GM18507 (cell line): ENCODE results near the gene ATP6V1A.
"Not testable (repeated sequence)": the region's sequence is repeated elsewhere in the genome, so short reads cannot be mapped to it uniquely, and the experiment has no call there.

Experiments used
- DNase-seq: peaks from one replicate; pipeline ENCODE4 v3.0.0; 2011; ENCODE audit warnings: low read depth; ENCODE audit not compliant: insufficient read length; ENCODE audit errors: extremely low spot score
- FAIRE-seq: peaks from 2 replicates; lab custom pipeline; 2011; peaks lifted over from hg19 to GRCh38; lab: Jason Lieb, UNC

The ATP6V1A gene

DNA sequence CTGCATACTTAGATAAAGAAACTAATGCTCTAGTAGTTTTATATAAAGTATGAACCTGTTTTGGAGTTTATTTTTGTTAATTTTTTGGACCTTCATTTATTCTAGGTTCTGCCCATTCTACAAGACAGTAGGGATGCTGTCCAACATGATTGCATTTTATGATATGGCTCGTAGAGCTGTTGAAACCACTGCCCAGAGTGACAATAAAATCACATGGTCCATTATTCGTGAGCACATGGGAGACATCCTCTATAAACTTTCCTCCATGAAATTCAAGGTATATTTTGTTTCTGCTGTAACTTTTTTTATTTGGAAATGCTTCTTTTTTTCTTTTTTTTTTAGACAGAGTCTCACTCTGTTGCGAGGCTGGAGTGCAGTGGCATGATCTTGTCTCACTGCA lies 58.4 kb downstream of the ATP6V1A start:
- DNase-seq (no peak), FAIRE-seq (peak; percentile 49)

DNA sequence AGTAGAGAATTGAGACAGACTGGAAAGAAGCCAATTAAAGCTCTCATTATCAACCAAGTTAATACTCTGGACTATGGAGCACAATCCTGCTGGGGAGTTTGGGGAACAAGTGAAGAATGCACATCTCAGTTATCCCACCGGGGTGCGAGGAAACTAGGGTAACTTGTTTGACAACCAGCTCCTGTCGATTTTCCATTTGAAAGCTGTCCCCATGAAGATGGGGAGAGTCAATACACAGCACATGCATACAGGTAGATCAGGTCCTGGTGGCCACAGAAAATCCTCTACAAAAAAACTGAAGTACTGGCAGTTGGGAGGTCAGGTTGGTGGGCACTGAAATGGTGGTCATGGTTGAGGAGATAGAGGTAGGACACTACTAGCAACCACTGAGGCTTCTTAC lies 66.0 kb downstream of the ATP6V1A start:
- FAIRE-seq (no peak), DNase-seq (no peak)

DNA sequence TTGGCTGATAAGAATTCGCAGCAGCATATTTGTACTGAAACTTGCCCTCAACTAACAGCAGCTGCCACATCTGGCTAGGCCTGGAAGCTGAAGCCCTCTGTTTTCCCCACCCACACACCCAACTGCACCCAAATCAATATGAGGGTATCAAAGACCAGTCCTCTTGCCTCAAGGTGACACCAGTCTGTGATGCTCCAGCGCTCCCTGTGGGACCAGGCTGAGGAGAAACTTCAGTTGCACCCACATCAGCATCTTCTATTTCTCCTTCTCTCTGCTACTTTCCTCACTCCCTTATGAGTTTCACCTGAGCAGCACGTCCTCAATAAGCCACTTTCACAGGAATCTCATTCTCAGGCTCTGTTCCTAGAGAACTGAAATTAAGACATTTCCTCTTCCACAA lies 73.0 kb downstream of the ATP6V1A start:
- DNase-seq (no peak), FAIRE-seq (no peak)

DNA sequence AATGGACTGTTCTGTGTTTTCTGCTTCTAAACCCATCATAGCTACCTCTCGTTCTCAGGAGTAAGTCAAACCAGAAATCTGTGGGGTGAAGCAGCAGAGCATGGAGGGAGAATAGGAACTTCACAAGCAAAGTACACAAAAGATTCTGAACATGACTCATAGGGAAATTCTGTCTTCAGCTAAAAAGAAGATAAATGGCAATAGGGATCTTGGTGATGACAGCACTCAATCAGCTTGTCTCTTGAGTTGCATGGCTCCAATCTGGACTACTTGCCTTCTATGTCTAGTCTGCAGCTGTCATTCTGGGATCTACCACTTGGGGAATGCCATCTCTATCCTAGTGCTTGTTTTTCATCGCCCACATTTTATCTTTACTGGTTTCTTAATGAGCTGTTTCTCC lies 78.3 kb downstream of the ATP6V1A start:
- FAIRE-seq (peak; percentile 92), DNase-seq (peak; percentile 36)

DNA sequence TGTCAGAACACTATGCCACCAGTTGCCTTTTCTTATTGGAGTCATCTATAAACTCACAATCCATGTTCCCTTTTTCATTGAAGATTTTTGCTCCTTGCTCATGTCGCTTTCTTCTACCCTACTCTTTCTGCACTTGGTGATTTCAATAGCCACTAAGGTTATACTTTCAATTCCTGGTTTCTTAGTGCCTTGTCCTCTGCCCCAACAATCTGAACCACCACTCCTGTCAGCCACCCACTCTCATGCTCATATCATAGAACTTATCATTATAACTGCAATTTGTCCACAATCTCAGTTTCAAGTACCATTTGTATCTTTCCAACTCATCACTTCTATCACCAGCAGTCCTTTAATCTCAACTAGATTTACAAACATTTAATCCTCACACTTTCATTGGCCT lies 81.8 kb downstream of the ATP6V1A start:
- FAIRE-seq (peak; percentile 72), DNase-seq (no peak)

DNA sequence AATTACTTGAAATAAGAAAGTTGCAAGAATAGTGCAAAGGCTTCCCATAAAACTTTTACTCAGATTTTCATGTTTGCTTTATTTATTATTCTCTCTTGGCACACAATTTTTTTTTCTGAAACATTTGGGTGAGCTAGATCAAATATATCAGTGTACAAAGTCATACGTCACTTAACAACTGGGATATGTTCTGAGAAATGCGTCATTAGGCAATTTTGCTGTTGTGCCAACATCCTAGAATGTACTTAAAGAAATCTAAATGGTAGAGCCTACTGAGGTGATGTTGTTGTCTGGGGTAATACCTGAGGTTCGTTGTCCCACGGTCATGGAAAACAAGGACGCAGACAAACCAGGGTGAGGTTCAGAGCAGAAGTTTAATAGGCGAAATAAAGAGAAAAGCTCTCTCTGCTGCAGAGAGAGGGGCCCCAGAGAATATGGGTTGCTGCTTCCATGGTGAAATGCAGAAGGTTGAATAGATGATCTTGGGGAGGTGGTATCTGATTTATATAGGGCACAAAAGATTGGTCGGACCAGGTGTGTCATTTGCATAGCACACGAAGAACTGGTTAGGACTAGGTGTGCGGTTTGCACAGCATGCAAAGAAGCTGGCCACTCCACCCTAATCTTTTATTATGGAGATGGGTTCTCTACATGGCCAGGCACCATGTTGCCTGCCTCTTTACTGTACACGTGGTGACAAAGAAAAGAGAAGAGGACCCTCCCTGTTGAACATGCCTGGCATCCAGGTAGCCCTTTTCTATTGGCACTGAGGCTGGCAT lies 82.9 kb downstream of the ATP6V1A start:
- no peak for FAIRE-seq

DNA sequence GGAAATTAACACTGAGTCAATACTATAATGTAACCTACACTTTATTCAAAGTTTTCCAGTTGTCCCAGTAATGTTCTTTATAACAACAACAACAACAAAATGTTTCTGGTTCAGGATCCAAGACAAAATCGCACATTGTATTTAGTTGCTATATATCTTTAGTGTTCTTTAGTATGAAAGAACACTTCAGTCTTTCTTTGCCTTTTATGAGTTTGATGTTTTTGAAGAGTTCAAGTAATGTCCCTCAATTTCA lies 84.2 kb downstream of the ATP6V1A start:
- no peak for DNase-seq
- FAIRE-seq, result no peak

More for the DNA sequence above, 82.9 kb downstream of the ATP6V1A start:
- no peak for DNase-seq

DNA sequence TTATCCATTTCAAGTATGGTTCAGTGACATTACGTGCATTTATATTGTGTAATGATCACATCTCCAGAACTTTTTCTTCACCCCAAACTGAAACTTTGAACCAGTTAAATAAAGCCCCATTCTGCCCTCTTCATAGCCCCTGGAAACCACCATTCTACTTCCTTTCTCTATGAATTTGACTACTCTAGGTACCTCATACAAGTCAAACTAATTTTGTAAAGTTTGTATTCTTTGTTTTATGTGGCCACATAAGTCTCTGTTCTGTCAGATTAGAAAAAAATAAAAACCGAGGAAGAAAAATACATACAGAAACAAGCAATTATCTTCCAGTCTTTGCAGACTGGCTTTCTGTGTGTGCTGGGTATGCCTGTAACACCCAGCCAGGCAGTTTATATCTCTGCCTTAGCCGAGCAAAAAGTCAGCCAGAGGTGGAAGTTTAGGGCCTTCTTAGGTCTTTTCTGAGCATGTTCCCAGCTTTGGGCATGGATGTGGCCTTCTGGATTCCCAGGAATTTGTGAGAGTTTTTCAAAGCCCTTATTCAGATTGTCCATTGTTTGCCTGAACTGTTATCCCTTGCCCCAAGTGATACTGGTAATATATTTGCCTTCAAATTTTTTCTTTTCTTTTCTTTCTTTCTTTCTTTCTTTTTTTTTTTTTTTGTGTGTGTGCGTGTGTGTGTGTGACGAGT lies 85.8 kb downstream of the ATP6V1A start:
- DNase-seq (no peak), FAIRE-seq (peak; percentile 70)

DNA sequence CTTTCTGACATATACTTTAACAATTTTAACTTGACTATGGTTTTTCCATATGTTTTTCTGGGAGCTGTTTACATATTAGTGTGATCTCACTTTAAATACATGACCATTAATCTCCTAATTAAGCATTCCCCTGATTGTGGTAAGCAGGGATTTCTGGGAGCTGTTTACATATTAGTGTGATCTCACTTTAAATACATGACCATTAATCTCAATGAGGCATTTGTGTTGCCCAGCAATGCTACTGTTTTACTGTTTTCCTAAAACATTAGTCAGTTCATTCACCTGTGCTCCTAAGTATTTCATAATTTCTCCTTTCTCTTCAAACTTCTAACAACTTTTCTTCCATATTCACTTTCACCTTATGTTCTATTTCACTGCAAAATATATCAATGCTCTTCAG lies 88.1 kb downstream of the ATP6V1A start:
- DNase-seq (no peak), FAIRE-seq (no peak)

DNA sequence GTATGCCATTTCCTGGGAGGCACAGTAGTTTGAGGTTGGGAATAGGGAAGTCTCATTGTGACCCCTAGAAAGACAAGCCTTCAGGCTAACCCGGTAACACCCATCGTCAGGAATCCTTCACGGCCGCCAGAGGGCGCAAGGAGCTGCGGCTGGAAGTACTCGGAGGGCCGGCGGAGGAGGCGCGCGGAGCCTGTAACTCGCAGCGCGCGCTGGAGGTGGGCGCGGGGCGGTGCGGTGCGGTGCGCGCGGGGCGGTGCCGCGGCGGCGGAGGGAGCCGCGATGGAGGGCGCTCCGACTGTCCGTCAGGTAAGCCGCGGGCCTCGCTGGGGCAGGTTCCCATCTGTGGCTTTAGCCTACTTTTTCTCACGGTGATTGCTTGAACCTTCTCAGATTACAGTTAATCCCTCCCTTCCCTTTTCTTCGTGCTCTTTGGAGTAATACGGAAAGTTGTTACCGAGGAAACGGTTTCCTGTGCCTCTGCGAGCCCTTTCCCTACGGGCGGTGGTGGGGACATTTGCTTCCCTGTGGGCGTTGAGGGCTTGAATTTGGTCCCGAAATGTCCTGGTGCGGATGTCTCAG lies 91.9 kb downstream of the ATP6V1A start, which contains the start of gene GRAMD1C:
Gene GRAMD1C (plus strand): TSS at position 158 of the 579 bp plus-strand sequence. CDS start 122 bp downstream, at position 280.
- DNase-seq, result peak; percentile 70
- peak; percentile 79 for FAIRE-seq

DNA sequence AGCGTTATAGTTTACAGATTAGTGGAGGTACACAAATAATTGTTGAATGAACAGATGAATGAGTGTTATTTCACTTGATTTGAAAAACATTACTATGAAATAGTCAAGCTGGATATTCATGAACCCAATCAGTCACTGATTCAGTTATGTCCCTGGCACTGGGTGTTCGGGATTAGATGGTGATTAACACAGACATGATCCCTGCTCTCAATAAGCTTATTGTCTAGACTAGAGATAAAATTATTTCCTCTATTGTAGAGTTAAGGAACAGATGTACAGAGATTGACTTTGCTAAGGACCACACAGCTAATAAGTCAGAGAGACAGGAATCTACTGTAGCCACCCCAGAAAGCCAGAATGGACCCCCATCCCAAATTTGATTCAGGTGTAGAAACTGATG lies 92.7 kb downstream of the ATP6V1A start:
- FAIRE-seq (no peak), DNase-seq (no peak)

DNA sequence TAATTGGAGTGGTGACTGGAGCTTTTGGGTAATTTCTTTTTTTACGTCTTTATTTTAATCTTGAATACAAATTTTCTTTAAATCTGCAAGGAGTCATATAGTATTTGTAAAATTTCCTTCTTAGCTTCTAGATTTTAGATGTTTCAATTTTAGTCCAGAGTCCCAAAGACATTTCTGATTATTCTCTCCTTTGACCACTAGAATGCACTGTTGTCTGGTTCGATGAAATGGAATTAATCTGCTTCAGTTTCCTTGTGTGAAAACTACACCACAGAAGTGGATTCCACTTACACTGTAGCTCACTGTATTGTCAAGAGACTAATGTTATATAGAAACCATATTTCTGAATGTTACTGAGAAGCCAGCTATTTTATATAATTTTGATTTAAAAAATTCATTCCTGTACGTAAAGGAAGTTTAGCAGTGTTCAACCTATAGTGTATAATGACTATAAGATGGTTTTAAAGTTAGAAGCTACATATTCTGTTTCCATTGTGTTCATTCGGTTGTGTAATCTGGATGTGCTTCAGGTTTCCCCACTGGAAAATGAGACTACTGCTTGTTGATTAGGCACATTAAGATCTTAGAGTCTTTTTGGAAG lies 97.9 kb downstream of the ATP6V1A start:
- FAIRE-seq, result peak; percentile 62
- no peak for DNase-seq

DNA sequence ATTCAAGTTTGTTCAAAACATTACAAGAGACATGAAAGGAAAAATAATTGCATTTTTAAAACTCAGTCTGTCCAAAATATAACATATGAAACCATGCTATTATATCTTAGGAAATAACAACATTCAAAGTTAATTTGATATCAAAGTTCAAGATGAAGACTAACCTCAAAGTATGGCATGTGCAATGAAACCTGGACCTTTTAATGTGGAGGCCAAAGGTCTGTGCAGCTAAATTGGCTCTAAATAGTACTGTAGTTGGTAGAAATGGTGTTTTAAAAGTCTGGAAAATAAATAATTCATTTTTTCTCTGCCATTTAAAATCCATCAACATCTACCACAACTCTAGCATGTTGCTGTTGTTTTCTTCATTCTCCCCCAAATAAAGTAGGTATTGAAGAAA lies 100.4 kb downstream of the ATP6V1A start:
- no peak for FAIRE-seq

DNA sequence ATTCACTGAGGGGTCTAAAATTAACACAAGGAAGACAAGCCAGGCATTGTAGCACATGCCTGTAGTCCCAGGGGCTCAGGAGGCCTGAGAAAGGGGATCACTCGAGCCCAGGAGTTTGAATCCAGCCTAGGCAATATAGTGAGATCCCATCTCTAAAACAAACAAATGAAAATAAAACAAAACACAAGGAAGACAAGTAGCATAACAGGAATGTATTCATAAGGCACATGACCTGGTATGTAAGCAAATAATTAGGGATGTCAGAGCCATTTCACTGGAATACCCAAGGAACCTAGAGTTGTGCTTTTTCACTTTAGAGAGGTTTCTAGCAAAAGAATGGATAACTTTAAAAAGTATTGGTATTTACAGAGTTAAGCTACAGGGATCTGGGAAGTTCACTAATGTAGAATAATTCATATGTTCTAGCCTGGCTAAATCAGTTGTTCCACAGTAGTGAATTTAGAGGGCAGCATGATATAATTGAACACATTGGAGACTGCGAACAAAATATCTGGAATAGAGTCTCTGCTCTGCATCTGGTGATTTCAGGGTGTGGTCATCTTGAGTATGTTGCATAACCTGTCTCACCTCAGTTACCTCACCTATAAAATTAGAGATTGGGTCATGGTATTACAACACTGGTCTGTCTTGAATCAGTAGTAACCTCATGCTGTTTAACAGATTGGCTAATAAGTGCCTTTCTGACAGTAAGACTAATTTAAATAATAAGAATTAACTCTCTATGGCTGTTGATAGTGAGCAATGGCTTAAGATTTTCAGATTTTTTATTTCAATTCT lies 101.0 kb downstream of the ATP6V1A start:
- FAIRE-seq (no peak), DNase-seq (no peak)

More for the DNA sequence above, 100.4 kb downstream of the ATP6V1A start:
- DNase-seq, result no peak

DNA sequence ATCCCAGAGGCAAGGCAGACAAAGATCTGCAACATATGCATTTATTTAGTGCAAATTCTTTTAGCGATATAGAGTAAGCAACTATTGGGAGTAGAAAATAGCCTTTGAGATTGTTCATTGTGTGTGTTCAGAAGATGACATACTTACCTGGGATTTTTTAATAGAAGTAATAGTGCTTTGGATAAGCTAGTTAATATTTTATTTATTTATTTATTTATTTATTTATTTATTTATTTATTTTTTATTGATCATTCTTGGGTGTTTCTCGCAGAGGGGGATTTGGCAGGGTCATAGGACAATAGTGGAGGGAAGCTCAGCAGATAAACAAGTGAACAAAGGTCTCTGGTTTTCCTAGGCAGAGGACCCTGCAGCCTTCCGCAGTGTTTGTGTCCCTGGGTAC lies 102.2 kb downstream of the ATP6V1A start:
- FAIRE-seq, DNase-seq: not testable (repeated sequence)

DNA sequence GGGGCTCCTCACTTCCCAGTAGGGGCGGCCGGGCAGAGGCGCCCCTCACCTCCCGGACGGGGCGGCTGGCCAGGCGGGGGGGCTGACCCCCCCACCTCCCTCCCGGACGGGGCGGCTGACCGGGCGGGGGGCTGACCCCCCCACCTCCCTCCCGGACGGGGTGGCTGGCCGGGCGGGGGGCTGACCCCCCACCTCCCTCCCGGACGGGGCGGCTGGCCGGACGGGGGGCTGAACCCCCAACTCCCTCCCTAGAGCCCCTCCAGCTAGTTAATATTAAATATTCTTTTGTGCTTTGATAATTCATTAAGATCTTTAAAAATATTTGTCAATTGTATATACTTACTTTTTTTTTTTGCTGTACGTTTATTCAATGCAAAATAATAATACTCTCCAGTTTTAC lies 103.0 kb downstream of the ATP6V1A start:
- not testable (repeated sequence) for DNase-seq, FAIRE-seq

DNA sequence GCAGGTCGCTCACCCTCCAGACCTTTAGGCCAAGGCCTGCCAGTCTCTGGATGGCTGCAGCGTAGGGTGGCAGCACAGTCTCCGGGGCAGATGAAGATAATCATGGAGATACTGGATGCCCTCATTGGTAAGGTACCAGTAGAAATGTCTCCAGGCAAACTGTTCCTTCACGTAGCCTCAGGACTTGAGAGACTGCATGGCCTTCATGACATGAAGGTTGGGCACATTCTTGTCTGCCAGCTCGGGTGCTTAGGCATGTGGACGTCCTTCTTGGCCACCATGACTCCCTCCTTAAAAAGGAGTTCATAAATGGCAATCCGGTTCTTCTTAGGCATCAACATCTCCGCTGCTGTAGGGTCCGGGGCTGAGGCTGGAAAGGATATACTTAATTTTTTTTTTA lies 103.6 kb downstream of the ATP6V1A start:
- DNase-seq, FAIRE-seq: not testable (repeated sequence)

DNA sequence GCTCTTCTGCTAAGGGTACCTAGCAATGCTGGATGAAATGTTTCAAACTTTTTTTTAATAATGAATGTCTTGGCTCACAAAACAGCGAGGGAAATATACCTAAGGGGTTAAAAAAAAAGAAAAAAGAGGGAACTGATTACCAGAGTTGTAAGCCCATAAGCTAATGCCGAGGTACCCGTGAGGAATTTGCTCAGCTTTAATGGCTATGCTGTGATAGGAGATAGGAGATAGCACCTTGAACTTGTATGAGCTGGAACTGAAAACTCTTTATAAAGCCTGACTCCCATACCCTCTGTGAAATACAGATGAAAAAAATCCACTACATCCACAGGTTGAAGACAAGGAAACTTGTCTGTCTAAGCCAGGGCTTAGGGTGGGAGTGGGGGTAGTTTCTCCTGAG lies 105.7 kb downstream of the ATP6V1A start:
- no peak for FAIRE-seq
- DNase-seq, result no peak
